Stimulated activated CD4-positive, alpha-beta T cell treated with anti-CD3 and anti-CD28 coated beads, TNF-alpha, amount 100 ng/mL, for 48 hours (primary cell): ENCODE results near the gene MLLT1.

Source experiments
- DNase-seq, 3 donors: peaks; one replicate each; pipeline ENCODE4 v3.0.0-alpha.2; 2020; ENCODE audit warnings: low read depth in 3 of 3

MLLT1 gene

GRCh38 chr19:6221878-6222746, 57.7 kb downstream of the MLLT1 start:
- DNase-seq = no peak

GRCh38 chr19:6221220-6221877, 58.4 kb downstream of the MLLT1 start:
- DNase-seq = no peak

DNA sequence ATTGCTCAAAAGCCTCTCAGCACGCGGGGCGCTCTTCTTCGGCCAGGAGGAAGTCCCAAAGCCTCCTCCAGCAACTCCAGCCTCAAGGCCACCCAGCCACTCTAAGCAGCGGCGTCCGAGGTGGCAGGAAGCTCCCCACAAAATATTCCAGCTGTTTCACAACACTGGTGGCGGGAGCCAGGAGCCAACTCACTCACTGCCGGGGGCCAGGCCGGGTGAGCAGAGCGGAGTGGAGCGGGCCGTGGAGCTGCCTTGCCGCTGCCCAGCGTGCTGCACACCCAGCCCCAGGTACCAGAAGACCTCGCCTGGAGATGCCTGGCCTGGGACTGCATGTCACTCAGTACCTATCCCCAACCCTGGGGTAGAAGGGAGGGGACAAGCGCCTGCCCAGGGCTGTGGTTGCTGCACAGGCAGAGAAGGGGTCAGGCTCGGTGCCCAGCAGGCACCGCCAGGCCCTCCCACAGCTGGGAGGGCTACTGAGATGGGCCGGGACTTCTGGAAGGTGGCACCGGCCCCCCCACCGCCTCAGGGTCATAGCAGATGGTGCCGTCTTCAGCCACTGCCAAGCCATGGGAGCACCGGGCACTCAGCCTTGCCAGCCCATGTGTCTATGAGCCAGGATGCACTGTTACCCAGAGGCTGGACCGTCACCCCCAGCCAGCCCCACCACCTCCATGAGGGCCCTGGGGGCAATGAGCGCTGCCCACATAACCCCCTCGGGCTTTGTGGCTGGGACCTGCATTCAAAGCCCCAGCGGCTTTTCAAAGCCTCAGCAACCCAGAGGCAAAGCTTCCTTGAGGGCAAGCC, 59.2 kb downstream of the MLLT1 start:
- no peak for DNase-seq

- no peak for DNase-seq
Measured at GRCh38 chr19:6219586-6220290, 60.0 kb downstream of the MLLT1 start.

DNA sequence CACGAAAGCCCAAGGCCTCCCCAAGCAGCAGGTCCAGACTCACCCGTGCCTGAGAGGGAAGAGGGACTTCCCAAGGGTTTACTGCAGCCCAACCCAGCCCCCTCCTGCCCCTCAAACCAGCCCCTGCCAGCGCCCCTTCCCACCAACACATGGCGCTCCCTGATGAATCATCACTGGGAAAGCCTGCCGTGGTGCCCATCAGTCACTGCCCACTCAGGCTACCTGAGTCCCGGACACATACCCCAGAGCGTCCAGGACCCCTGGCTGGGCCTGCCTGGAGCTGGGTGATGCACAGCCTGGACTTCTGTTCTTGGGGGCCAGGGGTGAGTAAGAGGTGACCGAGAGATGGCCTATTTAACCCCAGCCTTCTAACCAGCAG, 60.6 kb downstream of the MLLT1 start:
- no peak for DNase-seq

DNA sequence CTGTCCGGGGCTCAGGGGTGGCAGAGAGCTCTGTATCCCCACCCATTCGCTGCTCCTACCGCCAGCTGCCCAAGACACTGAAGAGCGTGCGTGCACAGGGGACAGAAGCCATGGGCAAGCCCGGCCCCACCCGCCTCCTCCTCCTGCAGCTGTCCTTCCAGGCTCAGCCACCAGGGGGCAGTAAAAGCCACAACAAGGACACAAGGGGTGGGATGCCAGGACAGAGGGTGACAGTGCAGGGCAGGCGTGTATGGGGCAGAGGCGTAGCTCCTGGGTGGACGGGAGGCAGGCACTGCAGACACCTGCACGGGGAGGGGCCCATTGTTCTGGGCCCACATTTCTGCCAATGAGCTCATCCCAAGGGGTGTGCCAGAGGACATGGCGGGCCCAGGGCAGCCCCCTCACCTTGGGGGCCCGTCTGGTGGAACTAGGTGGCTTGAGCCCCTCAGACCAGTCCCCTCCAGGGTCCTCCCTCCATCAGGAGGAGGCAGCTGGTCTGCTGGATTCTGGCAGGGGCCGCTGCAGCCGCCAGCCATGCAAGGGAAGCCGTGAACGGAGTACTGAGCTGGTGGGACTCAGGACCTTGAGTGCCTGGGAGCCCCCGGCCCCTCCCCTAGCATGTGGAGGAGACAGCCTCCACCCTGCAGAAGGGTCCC, 61.2 kb downstream of the MLLT1 start:
- DNase-seq = peak; percentile 70 to 76 (median 70)

- no peak for DNase-seq
Measured at GRCh38 chr19:6217752-6218334, 61.9 kb downstream of the MLLT1 start.

GRCh38 chr19:6216996-6217751, 62.6 kb downstream of the MLLT1 start:
- no peak for DNase-seq

GRCh38 chr19:6216236-6216995, 63.4 kb downstream of the MLLT1 start:
- no peak for DNase-seq

DNA sequence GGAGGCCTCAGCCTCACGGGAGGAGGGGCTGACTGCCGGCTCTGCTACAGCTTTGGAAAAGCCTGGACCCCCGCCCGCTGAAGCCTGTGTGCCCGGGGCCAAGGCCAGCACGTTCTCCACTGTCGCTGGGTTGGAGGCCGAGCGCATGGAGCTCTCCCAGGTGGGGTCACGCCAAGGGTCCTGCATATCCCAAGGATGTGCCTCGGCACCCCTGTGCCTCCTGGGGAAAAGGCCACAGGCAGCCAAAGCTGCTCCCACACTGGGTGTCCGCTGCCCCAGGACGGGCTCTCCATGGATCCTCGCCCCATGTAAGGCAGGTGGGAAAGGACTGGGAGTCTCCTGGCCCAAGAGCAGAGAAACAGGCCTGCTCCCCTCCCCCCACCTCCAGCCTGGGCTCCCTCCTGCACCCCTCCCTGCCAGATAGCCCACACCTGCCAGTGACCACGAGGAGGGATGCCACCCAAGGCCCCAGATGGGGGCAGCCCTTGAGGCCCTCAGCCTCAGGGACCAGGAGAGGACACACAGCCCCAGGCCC, 64.0 kb downstream of the MLLT1 start:
- DNase-seq = no peak

GRCh38 chr19:6214881-6215541, 64.8 kb downstream of the MLLT1 start:
- DNase-seq = no peak

GRCh38 chr19:6213696-6214641, 65.8 kb downstream of the MLLT1 start:
- DNase-seq = no peak

GRCh38 chr19:6213266-6213595, 66.5 kb downstream of the MLLT1 start:
- no peak for DNase-seq

- DNase-seq = no peak
Measured at GRCh38 chr19:6212403-6213265, 67.1 kb downstream of the MLLT1 start.

DNA sequence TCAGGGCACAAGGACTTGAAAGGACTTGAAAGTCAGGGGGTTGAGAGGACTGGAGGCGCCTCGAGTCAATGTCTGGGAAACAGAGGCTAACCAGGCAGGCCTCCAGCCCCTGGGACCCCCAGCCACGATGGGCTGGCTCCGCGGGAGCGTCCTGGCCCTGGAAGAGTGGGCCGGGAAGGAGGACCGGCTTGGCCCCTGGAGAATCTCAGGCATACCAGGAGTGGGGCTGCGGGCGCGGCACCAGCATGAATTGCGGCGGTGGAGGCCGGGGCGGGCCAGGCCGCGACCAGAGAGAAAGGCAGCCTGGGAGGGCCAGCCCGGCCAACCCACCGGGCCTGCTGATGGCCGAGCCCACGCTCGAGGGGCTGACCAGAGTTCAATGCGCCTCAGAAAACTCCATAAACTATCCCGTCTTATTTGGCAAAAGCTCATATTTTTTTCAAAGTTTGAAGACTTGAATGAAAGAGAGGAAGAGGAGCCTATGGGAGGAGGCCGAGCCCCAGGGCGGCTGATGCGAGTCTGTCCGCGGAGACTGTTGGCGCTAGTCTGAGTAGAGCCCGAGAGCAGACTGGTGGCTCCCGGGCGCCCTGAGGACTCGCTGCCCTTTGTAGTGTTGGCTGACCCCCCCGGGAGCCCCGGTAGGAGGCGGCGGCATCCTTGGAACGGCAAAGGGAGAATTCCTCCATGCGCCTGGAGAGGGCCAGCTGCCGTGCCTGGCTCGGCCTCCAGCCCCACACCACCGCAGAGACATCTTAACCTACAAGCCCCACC, 68.0 kb downstream of the MLLT1 start:
- DNase-seq = no peak
